GM18909 (cell line): Measurements from ENCODE around the gene NAA20.

Experiments
- ATAC-seq: cut with Tn5 transposase; IDR thresholded peaks from one replicate; pipeline ENCODE4 v1.9.1; 2021; ENCODE audit warnings: mild to moderate bottlenecking; ENCODE audit not compliant: unreplicated experiment, poor library complexity

Gene NAA20

DNA sequence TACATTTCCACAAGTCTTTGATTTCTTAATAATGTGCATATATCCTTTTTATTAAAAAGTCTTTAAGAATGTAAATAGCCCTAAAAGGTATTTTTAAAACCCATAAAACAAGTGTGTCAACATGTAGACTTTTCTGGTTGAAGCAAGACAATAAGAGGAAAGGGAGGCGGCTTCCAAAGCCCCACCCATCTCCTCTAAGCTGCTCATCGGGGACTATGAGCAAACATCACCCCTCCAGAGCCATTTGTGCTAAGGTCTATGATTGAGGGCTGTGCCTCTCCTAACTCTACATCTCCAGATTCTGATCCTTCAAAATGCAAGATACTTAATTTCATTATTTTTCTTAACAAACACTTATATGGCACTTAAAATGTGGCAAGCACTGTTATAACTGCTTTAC lies 2.5 kb upstream of the NAA20 start:
- ATAC-seq, result no peak

- ATAC-seq, result peak; percentile 10
Observed at GRCh38 chr20:20017844-20018185, 653 bp downstream of the NAA20 start.

DNA sequence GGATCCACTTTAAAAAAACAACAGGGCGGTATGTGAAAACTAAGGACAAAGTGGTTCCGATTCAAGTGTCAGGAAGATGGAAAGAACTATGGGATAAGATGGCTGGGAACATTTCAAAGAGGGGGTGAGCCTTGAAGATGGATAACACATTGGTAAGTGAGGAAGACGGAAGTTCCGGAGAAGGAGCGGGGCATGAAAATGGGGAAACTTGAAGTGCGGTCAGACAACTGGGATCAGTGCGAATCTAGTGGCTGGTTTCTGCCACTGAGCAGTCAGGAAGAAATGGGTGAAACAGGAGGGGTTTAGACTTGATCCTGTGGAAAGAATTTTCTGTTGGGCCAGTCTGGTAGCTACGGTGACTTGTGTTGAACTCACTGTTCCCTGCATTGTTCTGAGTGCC lies 1.2 kb downstream of the NAA20 start:
- no peak for ATAC-seq

DNA sequence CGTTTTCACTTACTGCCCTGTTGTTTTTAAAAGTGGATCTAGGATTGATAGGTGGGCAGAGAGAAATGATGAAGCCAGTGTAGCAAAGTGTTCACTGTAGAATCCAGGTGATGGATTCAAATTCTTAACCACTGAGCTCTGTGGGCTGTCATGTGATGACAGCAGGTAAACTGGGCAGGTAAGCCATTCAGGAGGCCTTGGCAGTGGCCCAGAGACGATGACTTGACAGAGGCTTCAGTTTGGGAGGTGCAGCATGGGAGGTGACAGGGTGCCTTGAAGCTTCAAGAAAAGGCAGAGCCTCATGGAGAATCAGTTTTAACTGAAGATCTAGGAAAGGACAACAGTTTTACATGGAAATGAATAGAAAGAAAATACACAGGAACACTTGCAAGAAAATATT lies 2.0 kb downstream of the NAA20 start:
- ATAC-seq, result no peak

DNA sequence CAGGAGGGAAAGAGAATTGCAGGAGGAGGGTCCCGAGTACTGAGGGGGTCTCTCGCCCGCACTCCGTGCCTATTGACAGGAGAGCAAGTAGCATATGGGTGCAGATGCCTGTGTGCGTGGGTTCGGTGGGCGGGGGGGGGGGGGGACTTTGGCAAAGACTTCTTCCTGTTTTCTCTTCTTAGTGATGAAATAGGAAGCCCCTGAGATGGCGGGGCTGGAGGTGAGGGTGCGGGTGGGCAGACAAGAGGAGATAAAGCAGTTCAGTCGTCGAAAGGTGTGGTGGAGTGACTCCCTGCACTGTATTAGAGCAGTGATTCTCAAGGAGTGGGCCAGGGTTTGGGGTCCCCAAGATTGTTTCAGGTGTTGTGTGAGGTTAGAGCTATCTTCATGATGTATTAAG lies 3.7 kb downstream of the NAA20 start:
- ATAC-seq, result no peak

GRCh38 chr20:20021835-20022234 lies 4.7 kb downstream of the NAA20 start:
- no peak for ATAC-seq

GRCh38 chr20:20022498-20022897 lies 5.3 kb downstream of the NAA20 start:
- peak; percentile 74 for ATAC-seq

- ATAC-seq, result no peak
Observed at GRCh38 chr20:20023395-20023794, 6.2 kb downstream of the NAA20 start.

- no peak for ATAC-seq
Observed at GRCh38 chr20:20024942-20025341, 7.8 kb downstream of the NAA20 start.

GRCh38 chr20:20027284-20027683 lies 10.1 kb downstream of the NAA20 start:
- ATAC-seq, result no peak

GRCh38 chr20:20031790-20032189 lies 14.6 kb downstream of the NAA20 start:
- no peak for ATAC-seq

GRCh38 chr20:20034486-20034885 lies 17.3 kb downstream of the NAA20 start:
- no peak for ATAC-seq

DNA sequence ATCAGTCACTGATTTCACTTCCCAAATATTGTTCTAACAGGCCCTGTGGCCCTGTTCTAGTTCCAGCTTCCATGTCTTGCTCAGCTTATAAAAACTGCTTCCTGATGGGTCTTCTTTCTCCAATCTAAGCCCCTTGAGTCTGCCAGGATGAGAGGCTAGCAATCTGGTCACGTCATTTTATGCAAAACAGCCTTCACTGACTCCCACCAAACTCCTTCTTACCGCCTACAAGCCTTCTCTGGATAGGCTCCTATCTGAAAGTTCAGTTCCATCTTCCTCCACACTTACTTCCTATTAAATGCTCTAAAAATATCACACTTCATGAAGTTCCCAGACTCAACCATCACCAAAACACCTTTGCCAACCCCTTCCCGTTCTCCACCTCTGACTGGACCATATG lies 19.6 kb downstream of the NAA20 start:
- no peak for ATAC-seq

DNA sequence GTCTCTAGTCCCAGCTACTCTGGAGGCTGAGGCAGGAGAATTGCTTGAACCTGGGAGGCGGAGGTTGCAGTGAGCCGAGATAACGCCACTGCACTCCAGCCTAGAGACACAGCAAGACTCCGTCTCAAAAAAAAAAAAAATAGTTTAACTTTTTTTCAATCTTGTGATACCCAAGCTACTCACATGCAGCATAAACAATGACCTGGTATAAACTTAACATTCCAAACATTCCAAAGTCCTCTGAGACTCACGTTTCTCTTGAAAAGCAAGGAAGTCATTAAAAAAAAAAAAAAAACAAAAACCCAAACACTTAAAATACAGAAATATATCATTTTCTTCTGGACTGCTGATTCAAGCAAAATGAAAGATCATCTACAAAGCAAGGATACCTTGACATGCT lies 20.8 kb downstream of the NAA20 start:
- no peak for ATAC-seq

DNA sequence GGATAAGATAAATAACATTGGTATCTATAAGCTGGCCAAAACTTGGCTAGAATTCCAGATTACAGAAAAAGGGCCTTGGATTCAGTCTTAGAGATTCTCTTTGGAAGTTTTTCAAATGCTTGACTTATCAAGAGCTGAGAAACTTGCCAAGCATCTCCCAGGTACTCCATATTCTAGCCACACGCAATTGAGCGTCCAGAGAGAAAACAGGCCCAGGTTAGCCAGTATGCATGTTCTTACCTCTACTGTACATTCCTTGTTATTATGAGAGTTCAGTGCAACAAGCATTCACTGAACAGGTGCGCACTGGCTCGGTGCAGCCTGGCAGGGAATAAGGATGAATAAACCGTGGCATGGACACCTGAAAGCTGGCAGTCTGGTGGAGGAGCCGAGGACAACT lies 21.4 kb downstream of the NAA20 start:
- ATAC-seq, result no peak

- no peak for ATAC-seq
Observed at GRCh38 chr20:20039752-20040387, 22.7 kb downstream of the NAA20 start.

DNA sequence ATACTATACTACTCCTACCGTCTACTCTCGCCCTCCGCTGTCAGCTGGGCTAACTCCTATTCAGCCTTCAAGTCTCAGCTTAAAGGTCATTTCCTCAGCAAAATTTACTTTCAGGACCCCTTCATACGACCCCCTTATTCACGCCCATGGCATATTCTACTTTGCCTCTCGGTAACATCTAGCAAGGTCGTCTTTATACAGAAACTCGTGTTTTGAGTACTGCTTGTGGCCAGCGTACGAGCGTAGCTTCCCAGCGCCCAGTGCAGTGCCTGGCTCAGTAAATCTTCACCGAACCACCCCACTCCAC lies 34.6 kb downstream of the NAA20 start:
- peak; percentile 3 for ATAC-seq

- ATAC-seq, result peak; percentile 96
Observed at GRCh38 chr20:20052074-20052970, 35.2 kb downstream of the NAA20 start, which contains the start of the genes CFAP61 and CRNKL1. Gene CFAP61 (plus strand): TSS chr20:20052532. CDS start chr20:20056654, 4,122 bp downstream. Gene CRNKL1 (minus strand): TSS chr20:20052466. CDS start chr20:20052342, 124 bp downstream.

GRCh38 chr20:20060234-20060998 lies 43.3 kb downstream of the NAA20 start:
- ATAC-seq, result no peak

- no peak for ATAC-seq
Observed at GRCh38 chr20:20063941-20064702, 47.0 kb downstream of the NAA20 start.
